ENCODE results near the gene CD40.

CD40 gene

DNA sequence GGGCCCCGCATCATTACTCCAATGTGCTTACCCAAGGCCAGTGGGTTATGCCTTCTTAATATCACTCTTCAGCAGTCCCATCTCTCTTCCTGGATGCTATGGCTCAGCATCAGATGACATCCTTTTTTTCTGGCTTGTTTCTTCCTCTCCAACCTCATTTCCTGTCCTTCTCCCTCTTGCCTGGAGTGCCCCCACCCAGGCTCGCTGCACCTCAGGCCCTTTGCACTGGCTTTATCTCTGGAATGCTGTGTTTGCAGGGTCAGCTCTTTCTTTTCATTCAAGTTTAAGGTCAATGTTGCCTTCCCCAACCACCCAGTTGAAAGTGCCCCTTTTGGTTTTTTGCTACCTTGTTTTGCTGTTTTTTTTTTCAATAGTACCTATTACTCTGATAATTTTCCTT, 36.7 kb downstream of the CD40 start:
- POLR2A ChIA-PET: no interaction called here
- no peak for DNase-seq (ENCODE audit: low read depth, low spot score)
- TF ChIP-seq, protein P1, sequence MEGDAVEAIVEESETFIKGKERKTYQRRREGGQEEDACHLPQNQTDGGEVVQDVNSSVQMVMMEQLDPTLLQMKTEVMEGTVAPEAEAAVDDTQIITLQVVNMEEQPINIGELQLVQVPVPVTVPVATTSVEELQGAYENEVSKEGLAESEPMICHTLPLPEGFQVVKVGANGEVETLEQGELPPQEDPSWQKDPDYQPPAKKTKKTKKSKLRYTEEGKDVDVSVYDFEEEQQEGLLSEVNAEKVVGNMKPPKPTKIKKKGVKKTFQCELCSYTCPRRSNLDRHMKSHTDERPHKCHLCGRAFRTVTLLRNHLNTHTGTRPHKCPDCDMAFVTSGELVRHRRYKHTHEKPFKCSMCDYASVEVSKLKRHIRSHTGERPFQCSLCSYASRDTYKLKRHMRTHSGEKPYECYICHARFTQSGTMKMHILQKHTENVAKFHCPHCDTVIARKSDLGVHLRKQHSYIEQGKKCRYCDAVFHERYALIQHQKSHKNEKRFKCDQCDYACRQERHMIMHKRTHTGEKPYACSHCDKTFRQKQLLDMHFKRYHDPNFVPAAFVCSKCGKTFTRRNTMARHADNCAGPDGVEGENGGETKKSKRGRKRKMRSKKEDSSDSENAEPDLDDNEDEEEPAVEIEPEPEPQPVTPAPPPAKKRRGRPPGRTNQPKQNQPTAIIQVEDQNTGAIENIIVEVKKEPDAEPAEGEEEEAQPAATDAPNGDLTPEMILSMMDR (IDR thresholded peaks at IDR 0.05; ENCODE audit: insufficient read depth, low read length, missing control alignments): no peak
- no peak overlapping the region for H3K4me3 ChIP-seq (ENCODE audit: low read depth, low read length)
- CTCF ChIA-PET: no interaction called here

DNA sequence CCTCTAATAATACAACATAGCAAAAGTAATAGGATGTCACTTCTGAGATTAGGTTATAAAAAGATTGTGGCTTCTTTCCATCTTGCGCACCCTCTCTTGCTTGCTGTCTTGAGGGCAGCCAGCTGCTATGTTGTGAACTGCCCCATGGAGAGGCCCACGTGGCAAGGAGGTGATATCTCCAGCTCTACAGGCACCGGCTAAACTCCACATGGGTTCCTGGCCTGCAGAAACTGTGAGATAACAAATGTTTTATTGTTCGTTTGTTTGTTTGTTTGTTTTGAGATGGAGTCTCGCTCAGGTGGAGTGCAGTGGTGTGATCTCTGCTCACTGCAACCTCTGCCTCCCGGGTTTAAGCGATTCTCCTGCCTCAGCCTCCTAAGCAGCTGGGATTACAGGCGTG, 38.0 kb downstream of the CD40 start:
- no peak overlapping the region for H3K4me3 ChIP-seq (ENCODE audit: low read depth, low read length)
- POLR2A ChIA-PET: no interaction called here
- TF ChIP-seq, protein P1 (IDR thresholded peaks at IDR 0.05; ENCODE audit: insufficient read depth, low read length, missing control alignments): no peak
- CTCF ChIA-PET: interaction anchor here (1.7 kb wide), 1 partner anchor 19 kb away, joined by 4 read pairs; no protein-coding TSS in a partner anchor
- DNase-seq (ENCODE audit: low read depth, low spot score): no peak

DNA sequence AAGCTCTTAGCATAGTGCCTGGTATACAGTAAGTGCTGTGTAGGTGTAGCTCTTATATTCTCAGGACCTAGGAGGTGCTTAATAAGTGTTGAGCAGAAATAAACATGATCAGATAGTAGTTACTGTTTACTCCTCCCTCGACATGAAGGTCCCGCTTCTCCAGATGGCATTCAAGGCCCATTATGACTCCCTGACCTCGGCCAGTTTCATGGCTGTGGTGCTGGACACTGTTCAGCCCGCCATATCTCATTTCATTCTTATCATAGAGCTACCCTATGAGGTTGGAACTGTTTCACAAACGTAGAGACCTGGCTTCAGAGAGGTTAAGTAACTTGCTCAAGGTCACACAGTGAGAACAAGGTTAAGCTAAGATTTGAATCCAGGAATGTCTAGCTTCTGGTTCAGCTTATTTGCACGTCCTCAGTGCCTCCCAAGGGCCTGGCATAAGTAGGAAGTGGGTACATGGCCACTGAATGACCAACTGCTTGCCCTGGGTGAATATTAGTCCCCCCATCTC, 39.0 kb downstream of the CD40 start:
- ChIA-PET CTCF (interaction anchor here (1.7 kb wide), 1 partner anchor 18 kb away, joined by 4 read pairs; no protein-coding TSS in a partner anchor), POLR2A (no interaction called here)
- DNase-seq (ENCODE audit: low read depth, low spot score): no peak
- TF ChIP-seq, protein P1 (IDR thresholded peaks at IDR 0.05; ENCODE audit: insufficient read depth, low read length, missing control alignments): no peak
- no peak overlapping the region for H3K4me3 ChIP-seq (ENCODE audit: low read depth, low read length)

DNA sequence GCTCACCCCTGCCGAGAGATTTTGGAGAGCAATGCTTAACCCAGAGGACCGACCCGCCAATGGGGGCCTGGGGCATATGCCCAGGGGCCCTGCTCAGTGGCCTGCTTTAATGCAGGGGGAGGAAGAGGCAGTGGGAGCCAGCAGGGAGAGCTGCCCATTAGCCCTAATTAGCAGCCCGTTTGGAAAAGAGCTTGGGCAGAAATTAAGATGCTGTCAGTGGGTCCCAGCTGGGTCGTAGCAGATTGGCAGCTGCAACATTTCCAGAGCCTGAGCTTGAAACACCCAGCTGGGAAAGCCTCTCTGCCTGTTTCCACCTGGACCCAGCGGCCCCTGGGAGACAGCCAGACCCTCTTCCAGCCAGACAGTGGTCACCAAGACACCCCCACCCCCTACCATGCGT, 39.5 kb downstream of the CD40 start:
- DNase-seq (ENCODE audit: low read depth, low spot score): no peak
- ChIA-PET CTCF (interaction anchor here (1.7 kb wide), 1 partner anchor 18 kb away, joined by 4 read pairs; no protein-coding TSS in a partner anchor), POLR2A (no interaction called here)
- TF ChIP-seq, protein P1 (IDR thresholded peaks at IDR 0.05; ENCODE audit: insufficient read depth, low read length, missing control alignments): no peak
- H3K4me3 ChIP-seq (ENCODE audit: low read depth, low read length): no peak overlapping the region

DNA sequence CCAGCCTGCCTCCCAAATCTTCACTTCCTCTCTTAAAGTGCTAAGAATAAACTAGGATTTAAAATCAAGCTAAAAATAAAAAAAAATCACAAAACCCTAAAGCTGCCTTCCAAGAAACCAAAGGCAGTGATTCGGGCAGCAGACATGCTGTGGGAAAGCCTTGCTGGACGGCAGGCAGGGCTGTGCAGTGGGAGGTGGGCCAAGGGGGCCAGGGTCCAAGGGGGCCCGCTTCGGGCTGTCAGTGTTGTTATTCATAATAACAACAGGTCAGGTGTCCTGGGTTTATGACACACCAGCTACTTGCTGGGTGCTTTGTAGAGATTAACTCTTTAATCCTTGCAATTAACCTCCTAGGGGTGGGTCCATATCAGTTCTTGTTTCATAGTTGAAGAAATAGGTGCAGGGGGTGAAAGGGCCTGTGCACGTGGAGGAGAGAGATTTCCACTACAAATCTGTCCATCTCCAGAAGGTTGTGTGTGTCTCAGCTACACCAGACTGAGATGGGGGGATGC, 40.4 kb downstream of the CD40 start:
- no peak overlapping the region for H3K4me3 ChIP-seq (ENCODE audit: low read depth, low read length)
- TF ChIP-seq, protein P1 (IDR thresholded peaks at IDR 0.05; ENCODE audit: insufficient read depth, low read length, missing control alignments): no peak
- CTCF ChIA-PET: no interaction called here
- POLR2A ChIA-PET: no interaction called here
- no peak for DNase-seq (ENCODE audit: low read depth, low spot score)

DNA sequence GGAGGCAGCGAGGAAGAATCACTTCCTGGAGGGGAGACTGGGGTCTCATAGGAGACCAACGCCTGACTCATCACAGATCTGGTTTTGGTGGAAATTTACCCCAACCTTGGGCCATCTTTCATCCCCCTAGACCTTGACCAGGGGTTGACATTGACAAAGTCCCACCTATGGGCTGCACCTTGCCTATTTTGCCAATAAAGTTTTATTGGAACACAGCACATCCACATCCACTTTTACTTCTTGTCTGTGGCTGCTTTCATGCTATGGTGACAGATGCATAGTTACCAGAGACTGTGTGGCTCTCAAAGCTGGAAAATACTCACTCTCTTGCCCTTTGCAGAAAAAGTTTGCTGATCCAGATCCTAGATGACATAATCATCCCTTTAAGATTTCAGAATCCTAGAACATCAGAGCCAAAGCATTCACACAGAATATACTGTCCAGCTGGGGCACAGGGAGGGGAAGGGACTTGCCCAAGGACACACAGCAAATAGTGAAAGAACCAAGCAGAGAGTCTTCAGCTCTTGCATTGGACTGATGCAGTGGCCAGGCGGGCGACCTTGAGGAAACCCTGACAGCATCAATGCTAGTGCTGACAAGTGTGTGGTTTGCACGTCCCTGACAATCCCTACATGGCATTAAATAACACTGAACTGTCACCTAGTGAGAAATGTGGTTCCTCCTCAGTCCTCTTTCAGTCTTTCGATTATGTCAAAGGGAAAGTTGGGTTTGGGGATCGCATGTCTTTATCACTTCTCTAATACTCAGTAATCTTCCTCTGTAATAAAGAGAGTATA, 41.2 kb downstream of the CD40 start:
- TF ChIP-seq, protein P1 (IDR thresholded peaks at IDR 0.05; ENCODE audit: insufficient read depth, low read length, missing control alignments): no peak
- no peak for DNase-seq (ENCODE audit: low read depth, low spot score)
- ChIA-PET POLR2A (no interaction called here), CTCF (no interaction called here)
- no peak overlapping the region for H3K4me3 ChIP-seq (ENCODE audit: low read depth, low read length)

All from AG04449 (cell line).